Duodenal mucosa (tissue), 2 donors: ENCODE measurements around the gene CDC42SE2.

ENCODE experiments used
- H3K27ac ChIP-seq: one replicate; pipeline ENCODE4 v1.7.0; 2013; ENCODE audit warnings: low read depth, low read length
- H3K27me3 ChIP-seq, 2 donors: one replicate each; pipeline ENCODE4 v1.7.0; 2013; ENCODE audit warnings: low read length in 2 of 2, control low read depth in 1 of 2; ENCODE audit not compliant: insufficient read depth in 2 of 2, control insufficient read depth in 1 of 2
- H3K36me3 ChIP-seq, 2 donors: one replicate each; pipeline ENCODE4 v1.7.0; 2013; ENCODE audit warnings: low read length in 2 of 2, control low read depth in 1 of 2; ENCODE audit not compliant: insufficient read depth in 2 of 2, control insufficient read depth in 1 of 2
- H3K4me1 ChIP-seq, 2 donors: one replicate each; pipeline ENCODE4 v1.7.0; 2013; ENCODE audit warnings: low read length in 2 of 2, control low read depth in 1 of 2; ENCODE audit not compliant: insufficient read depth in 2 of 2, control insufficient read depth in 1 of 2
- H3K4me3 ChIP-seq, 2 donors: one replicate each; pipeline ENCODE4 v1.7.0; 2013; ENCODE audit warnings: low read length in 2 of 2, low read depth in 1 of 2
- H3K9ac ChIP-seq, 2 donors: one replicate each; pipeline ENCODE4 v1.7.0; 2013; ENCODE audit warnings: low read length in 2 of 2, low read depth in 1 of 2
- H3K9me3 ChIP-seq, 2 donors: one replicate each; pipeline ENCODE4 v1.7.0; 2013; ENCODE audit warnings: low read length in 2 of 2, control low read depth in 1 of 2; ENCODE audit not compliant: control insufficient read depth in 1 of 2

The CDC42SE2 gene

GRCh38 chr5:131406975-131407638 is 143.3 kb downstream of the CDC42SE2 start:
- no peak overlapping the region for H3K27ac ChIP-seq
- peaks cover 3 to 9% of the 10 kb centered on the region in 2 donors for H3K9me3 ChIP-seq
- no peaks in the 10 kb centered on the region for H3K27me3 ChIP-seq
- no peak overlapping the region for H3K9ac ChIP-seq
- no peak overlapping the region for H3K4me3 ChIP-seq
- peaks cover 0 to 8% of the 10 kb centered on the region in 2 donors for H3K4me1 ChIP-seq
- H3K36me3 ChIP-seq: peaks cover 0 to 6% of the 10 kb centered on the region in 2 donors

DNA sequence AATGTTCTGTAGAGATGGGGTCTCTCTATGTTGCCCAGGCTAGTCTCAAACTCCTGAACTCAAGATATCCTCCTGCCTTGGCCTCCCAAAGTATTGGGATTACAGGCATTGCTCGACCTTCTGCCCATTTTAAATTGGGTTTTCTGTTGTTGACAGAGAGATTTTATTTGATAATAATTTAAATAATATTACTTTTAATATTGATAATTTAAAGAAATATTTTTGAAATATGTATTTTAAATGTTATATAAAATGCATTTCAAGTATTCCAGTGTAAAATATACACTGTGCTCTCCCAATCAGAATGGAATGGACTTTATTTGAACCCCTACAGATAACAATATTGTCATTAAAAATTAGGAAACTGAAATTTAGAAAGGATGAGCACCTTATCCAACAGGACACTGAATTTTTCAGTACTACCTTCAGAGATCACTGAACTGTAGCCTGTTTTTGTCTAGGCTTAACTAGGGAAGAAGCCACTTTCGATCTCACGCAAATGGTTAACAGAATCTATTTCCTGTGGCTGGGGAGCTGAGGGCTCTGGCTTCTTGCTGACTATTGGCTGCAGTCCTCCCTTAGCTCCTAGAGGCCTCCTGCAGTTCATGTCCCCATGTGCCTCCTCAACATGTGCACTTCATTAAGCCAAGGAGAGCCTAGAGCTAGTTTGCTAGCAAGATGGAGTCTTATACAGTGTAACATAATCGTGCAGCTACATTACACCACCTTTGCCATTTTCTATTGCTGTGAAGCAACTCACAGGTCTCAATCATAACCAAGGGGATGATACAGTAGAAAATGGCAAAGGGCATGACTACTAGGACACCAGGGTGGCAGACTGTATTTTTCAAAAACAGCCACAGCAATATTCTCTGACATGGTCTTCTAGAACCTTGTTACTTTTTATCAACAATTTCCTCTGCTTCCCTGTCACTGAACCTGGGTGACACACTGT is 150.0 kb downstream of the CDC42SE2 start:
- no peak overlapping the region for H3K4me3 ChIP-seq
- no peaks in the 10 kb centered on the region for H3K36me3 ChIP-seq
- no peaks in the 10 kb centered on the region for H3K4me1 ChIP-seq
- H3K27ac ChIP-seq: no peak overlapping the region
- H3K9ac ChIP-seq: no peak overlapping the region
- H3K9me3 ChIP-seq: no peaks in the 10 kb centered on the region
- H3K27me3 ChIP-seq: no peaks in the 10 kb centered on the region

DNA sequence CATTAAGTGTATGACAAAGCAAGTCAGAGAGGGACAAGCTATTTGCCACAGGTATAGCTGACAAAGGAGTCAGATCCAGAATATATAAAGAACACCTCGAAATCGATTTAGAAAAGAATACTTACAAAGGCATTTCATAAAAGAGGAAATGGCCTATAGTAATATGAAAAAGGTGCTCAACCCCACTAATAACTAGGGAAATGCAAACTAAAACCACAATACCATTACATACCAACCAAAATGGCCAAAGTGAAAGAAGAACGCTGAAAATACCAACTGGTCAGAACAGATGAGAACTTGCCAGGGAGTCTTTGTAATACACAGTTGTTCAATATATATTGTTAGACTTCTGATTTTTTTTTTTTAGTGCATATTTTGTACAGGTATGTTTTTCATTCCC is 152.9 kb downstream of the CDC42SE2 start:
- H3K27ac ChIP-seq: no peak overlapping the region
- peaks cover 0 to 5% of the 10 kb centered on the region in 2 donors for H3K36me3 ChIP-seq
- no peak overlapping the region for H3K9ac ChIP-seq
- no peaks in the 10 kb centered on the region for H3K27me3 ChIP-seq
- no peaks in the 10 kb centered on the region for H3K4me1 ChIP-seq
- no peak overlapping the region for H3K4me3 ChIP-seq
- H3K9me3 ChIP-seq: no peaks in the 10 kb centered on the region

- Histone ChIP-seq H3K9ac (no peak overlapping the region), H3K9me3 (no peaks in the 10 kb centered on the region), H3K27me3 (no peaks in the 10 kb centered on the region), H3K36me3 (peaks cover 0 to 10% of the 10 kb centered on the region in 2 donors), H3K4me3 (no peak overlapping the region), H3K27ac (no peak overlapping the region), H3K4me1 (no peaks in the 10 kb centered on the region)
Measured at GRCh38 chr5:131417240-131417869, 153.5 kb downstream of the CDC42SE2 start.

GRCh38 chr5:131418846-131419245 is 155.0 kb downstream of the CDC42SE2 start:
- no peaks in the 10 kb centered on the region for H3K27me3 ChIP-seq
- peaks cover 5 to 12% of the 10 kb centered on the region in 2 donors for H3K36me3 ChIP-seq
- no peak overlapping the region for H3K9ac ChIP-seq
- H3K27ac ChIP-seq: no peak overlapping the region
- no peaks in the 10 kb centered on the region for H3K4me1 ChIP-seq
- no peaks in the 10 kb centered on the region for H3K9me3 ChIP-seq
- H3K4me3 ChIP-seq: no peak overlapping the region

- Histone ChIP-seq H3K27ac (no peak overlapping the region), H3K27me3 (no peaks in the 10 kb centered on the region), H3K4me3 (no peak overlapping the region), H3K36me3 (peaks cover 5 to 12% of the 10 kb centered on the region in 2 donors), H3K4me1 (no peaks in the 10 kb centered on the region), H3K9me3 (no peaks in the 10 kb centered on the region), H3K9ac (no peak overlapping the region)
Measured at GRCh38 chr5:131419877-131420276, 156.0 kb downstream of the CDC42SE2 start.

- peaks cover 9 to 28% of the 10 kb centered on the region in 2 donors for H3K36me3 ChIP-seq
- H3K27me3 ChIP-seq: no peaks in the 10 kb centered on the region
- no peaks in the 10 kb centered on the region for H3K9me3 ChIP-seq
- H3K9ac ChIP-seq: no peak overlapping the region
- no peaks in the 10 kb centered on the region for H3K4me1 ChIP-seq
- H3K27ac ChIP-seq: no peak overlapping the region
- H3K4me3 ChIP-seq: no peak overlapping the region
Measured at GRCh38 chr5:131423056-131423455, 159.2 kb downstream of the CDC42SE2 start.

- H3K4me3 ChIP-seq: no peak overlapping the region
- H3K4me1 ChIP-seq: no peaks in the 10 kb centered on the region
- H3K9me3 ChIP-seq: no peaks in the 10 kb centered on the region
- no peak overlapping the region for H3K9ac ChIP-seq
- no peaks in the 10 kb centered on the region for H3K27me3 ChIP-seq
- H3K27ac ChIP-seq: no peak overlapping the region
- H3K36me3 ChIP-seq: peaks cover 14 to 43% of the 10 kb centered on the region in 2 donors
Measured at GRCh38 chr5:131426011-131426410, 162.2 kb downstream of the CDC42SE2 start.

- H3K36me3 ChIP-seq: peaks cover 16 to 50% of the 10 kb centered on the region in 2 donors
- H3K9ac ChIP-seq: no peak overlapping the region
- no peak overlapping the region for H3K4me3 ChIP-seq
- H3K9me3 ChIP-seq: no peaks in the 10 kb centered on the region
- no peaks in the 10 kb centered on the region for H3K4me1 ChIP-seq
- H3K27me3 ChIP-seq: no peaks in the 10 kb centered on the region
- H3K27ac ChIP-seq: no peak overlapping the region
Measured at GRCh38 chr5:131430794-131431193, 166.9 kb downstream of the CDC42SE2 start.

DNA sequence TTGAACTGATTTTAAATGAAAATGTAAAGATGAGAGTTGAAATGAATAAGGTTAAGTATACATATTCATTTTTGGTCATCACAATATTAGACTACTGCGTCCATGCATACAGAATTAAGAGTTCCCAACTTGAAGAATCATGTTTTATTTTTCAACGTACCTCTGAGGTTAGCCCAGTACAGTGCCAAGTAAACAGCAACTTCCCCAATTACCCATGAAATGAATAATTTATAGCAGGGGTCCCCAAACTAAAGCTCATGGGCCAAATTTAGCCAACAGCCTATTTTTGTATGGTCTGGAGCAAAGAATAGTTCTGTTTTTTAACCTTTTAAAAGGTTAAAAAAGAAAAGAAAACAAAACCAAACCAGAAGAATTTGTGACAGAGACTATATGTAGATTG is 167.9 kb downstream of the CDC42SE2 start:
- H3K9ac ChIP-seq: no peak overlapping the region
- H3K27me3 ChIP-seq: no peaks in the 10 kb centered on the region
- H3K4me1 ChIP-seq: no peaks in the 10 kb centered on the region
- peaks cover 14 to 52% of the 10 kb centered on the region in 2 donors for H3K36me3 ChIP-seq
- no peak overlapping the region for H3K4me3 ChIP-seq
- no peaks in the 10 kb centered on the region for H3K9me3 ChIP-seq
- H3K27ac ChIP-seq: no peak overlapping the region
